ENCODE data around the gene PPP2R5D. TPM values are rescaled to one million over a fixed set of nuclear protein-coding genes. Genes with fewer than 3 reads are reported as not detected.

Gene PPP2R5D
- total and polyA plus RNA-seq, 2 of the 4 experiments (the other 2 are of a cell fraction), result 55.6 to 68.8 TPM

- BruUV-seq (replicated peaks), result no TSS peak
- Histone ChIP-seq H3K4me2 (ENCODE audit: low read depth, low read length) (no peak overlapping the region), H2BK15ac (ENCODE audit: low read depth, low read length) (no peak overlapping the region), H3K9me1 (ENCODE audit: insufficient read depth, low read length) (no peaks in the 10 kb centered on the region), H3K36me3 (ENCODE audit: control insufficient read depth, insufficient read depth, low read length) (no peaks in the 10 kb centered on the region), H3K27ac (ENCODE audit: insufficient read depth, low read length) (no peak overlapping the region), H3K4me1 (ENCODE audit: control insufficient read depth, insufficient read depth, low read length) (no peaks in the 10 kb centered on the region), H3K27me3 (ENCODE audit: control insufficient read depth, insufficient read depth, low read length) (no peaks in the 10 kb centered on the region), H2BK20ac (ENCODE audit: low read depth, low read length) (no peak overlapping the region), H3K23ac (ENCODE audit: low read depth, low read length) (no peak overlapping the region), H4K5ac (ENCODE audit: low read depth, low read length) (no peak overlapping the region), H3K4ac (ENCODE audit: low read depth, low read length) (no peak overlapping the region), H4K8ac (ENCODE audit: low read depth in 2 of 2, low read length in 2 of 2) (no peak overlapping the region), H3K79me1 (ENCODE audit: low read depth in 1 of 2, low read length in 2 of 2) (no peaks in the 10 kb centered on the region), H2AFZ (replicated peaks; ENCODE audit: low read length, poor library complexity) (no peak overlapping the region), H3K4me3 (ENCODE audit: insufficient read depth, low read depth, low read length) (no peak overlapping the region), H3K18ac (ENCODE audit: low read depth, low read length) (no peak overlapping the region), H3K14ac (replicated peaks; ENCODE audit: low read depth, low read length) (no peak overlapping the region), H2BK120ac (ENCODE audit: low read depth, low read length) (no peak overlapping the region), H2AK5ac (ENCODE audit: low read depth, low read length) (no peak overlapping the region), H3K9ac (ENCODE audit: low read depth, low read length) (no peak overlapping the region), H3K9me3 (ENCODE audit: control insufficient read depth, insufficient read depth, low read length) (no peaks in the 10 kb centered on the region), H3K56ac (ENCODE audit: extremely low read depth, insufficient read depth, low read length) (no peak overlapping the region), H4K91ac (ENCODE audit: insufficient read depth, low read depth, low read length) (no peak overlapping the region), H2BK5ac (ENCODE audit: low read depth, low read length, poor library complexity, severe bottlenecking) (no peak overlapping the region), H2AK9ac (replicated peaks; ENCODE audit: low read depth, low read length, poor library complexity) (no peak overlapping the region), H4K20me1 (ENCODE audit: insufficient read depth, low read length) (no peaks in the 10 kb centered on the region)
- intact Hi-C loops (cut with micrococcal nuclease), result no loop called here
- no peak for ATAC-seq (ENCODE audit: low read depth)
- in situ Hi-C loops (cut with MboI; ENCODE audit: low sequenced_read_pairs), result no loop called here
- whole genome bisulfite sequencing, 2 experiments (ENCODE audit: extremely low coverage in 2 of 2, insufficient read length in 1 of 2), result 100% methylated on average over 1 of the region's 4 CpGs; no CpG with 5 or more reads in 1 of the 2 experiments
- ChIA-PET CTCF (no interaction called here), POLR2A (ENCODE audit: unreplicated experiment) (no interaction called here)
- TF ChIP-seq BHLHE40 (IDR thresholded peaks at IDR 0.05; ENCODE audit: low read depth, low read length) (no peak), RCOR1 (IDR thresholded peaks at IDR 0.05; ENCODE audit: insufficient replicate concordance, low read length) (no peak), FOS (IDR thresholded peaks at IDR 0.05; ENCODE audit: low read depth, low read length) (no peak), ELK1 (IDR thresholded peaks at IDR 0.05; ENCODE audit: borderline replicate concordance, low read depth, low read length) (no peak), RAD21 (IDR thresholded peaks at IDR 0.05; ENCODE audit: low read length) (no peak), MAFK (IDR thresholded peaks at IDR 0.05; ENCODE audit: low read depth, low read length) (no peak), RFX5 (IDR thresholded peaks at IDR 0.05; ENCODE audit: low read depth, low read length) (no peak), NFE2L2 (IDR thresholded peaks at IDR 0.05; ENCODE audit: low read depth, low read length) (no peak), MAZ (IDR thresholded peaks at IDR 0.05; ENCODE audit: borderline replicate concordance, low read depth, low read length) (no peak), SMC3 (IDR thresholded peaks at IDR 0.05; ENCODE audit: low read depth, low read length) (no peak), POLR2A (IDR thresholded peaks at IDR 0.05; ENCODE audit: low read depth, low read length) (no peak), MXI1 (IDR thresholded peaks at IDR 0.05; ENCODE audit: borderline replicate concordance, low read depth, low read length) (no peak), CEBPB (IDR thresholded peaks at IDR 0.05; ENCODE audit: low read depth, low read length) (no peak), CHD1 (IDR thresholded peaks at IDR 0.05; ENCODE audit: low read depth, low read length) (no peak)
- TF ChIP-seq, protein P1, sequence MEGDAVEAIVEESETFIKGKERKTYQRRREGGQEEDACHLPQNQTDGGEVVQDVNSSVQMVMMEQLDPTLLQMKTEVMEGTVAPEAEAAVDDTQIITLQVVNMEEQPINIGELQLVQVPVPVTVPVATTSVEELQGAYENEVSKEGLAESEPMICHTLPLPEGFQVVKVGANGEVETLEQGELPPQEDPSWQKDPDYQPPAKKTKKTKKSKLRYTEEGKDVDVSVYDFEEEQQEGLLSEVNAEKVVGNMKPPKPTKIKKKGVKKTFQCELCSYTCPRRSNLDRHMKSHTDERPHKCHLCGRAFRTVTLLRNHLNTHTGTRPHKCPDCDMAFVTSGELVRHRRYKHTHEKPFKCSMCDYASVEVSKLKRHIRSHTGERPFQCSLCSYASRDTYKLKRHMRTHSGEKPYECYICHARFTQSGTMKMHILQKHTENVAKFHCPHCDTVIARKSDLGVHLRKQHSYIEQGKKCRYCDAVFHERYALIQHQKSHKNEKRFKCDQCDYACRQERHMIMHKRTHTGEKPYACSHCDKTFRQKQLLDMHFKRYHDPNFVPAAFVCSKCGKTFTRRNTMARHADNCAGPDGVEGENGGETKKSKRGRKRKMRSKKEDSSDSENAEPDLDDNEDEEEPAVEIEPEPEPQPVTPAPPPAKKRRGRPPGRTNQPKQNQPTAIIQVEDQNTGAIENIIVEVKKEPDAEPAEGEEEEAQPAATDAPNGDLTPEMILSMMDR (conservative IDR thresholded peaks at IDR 0.05; ENCODE audit: low read depth, low read length), result no peak
- TF ChIP-seq, protein P2, sequence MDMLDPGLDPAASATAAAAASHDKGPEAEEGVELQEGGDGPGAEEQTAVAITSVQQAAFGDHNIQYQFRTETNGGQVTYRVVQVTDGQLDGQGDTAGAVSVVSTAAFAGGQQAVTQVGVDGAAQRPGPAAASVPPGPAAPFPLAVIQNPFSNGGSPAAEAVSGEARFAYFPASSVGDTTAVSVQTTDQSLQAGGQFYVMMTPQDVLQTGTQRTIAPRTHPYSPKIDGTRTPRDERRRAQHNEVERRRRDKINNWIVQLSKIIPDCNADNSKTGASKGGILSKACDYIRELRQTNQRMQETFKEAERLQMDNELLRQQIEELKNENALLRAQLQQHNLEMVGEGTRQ (IDR thresholded peaks at IDR 0.05; ENCODE audit: low read depth, low read length), result no peak
- no peak for DNase-seq
- dilution Hi-C loops (cut with HindIII; ENCODE audit: low sequenced_read_pairs, unreplicated experiment), result no loop called here
Observed at GRCh38 chr6:42952389-42952788, 32.0 kb upstream of the PPP2R5D start.

All from IMR-90 (cell line).